Measurements from ENCODE around the gene SPINT1. TPM values are rescaled to one million over a fixed set of nuclear protein-coding genes. Genes with fewer than 3 reads are reported as not detected.
A peak's percentile ranks its signal among the peaks of the same experiment; 100 is the strongest.

Gene SPINT1, protein sequence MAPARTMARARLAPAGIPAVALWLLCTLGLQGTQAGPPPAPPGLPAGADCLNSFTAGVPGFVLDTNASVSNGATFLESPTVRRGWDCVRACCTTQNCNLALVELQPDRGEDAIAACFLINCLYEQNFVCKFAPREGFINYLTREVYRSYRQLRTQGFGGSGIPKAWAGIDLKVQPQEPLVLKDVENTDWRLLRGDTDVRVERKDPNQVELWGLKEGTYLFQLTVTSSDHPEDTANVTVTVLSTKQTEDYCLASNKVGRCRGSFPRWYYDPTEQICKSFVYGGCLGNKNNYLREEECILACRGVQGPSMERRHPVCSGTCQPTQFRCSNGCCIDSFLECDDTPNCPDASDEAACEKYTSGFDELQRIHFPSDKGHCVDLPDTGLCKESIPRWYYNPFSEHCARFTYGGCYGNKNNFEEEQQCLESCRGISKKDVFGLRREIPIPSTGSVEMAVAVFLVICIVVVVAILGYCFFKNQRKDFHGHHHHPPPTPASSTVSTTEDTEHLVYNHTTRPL
- not detected in 2 replicates for total RNA-seq (2014; rRNA removed; shearing (Covaris generic))

DNA sequence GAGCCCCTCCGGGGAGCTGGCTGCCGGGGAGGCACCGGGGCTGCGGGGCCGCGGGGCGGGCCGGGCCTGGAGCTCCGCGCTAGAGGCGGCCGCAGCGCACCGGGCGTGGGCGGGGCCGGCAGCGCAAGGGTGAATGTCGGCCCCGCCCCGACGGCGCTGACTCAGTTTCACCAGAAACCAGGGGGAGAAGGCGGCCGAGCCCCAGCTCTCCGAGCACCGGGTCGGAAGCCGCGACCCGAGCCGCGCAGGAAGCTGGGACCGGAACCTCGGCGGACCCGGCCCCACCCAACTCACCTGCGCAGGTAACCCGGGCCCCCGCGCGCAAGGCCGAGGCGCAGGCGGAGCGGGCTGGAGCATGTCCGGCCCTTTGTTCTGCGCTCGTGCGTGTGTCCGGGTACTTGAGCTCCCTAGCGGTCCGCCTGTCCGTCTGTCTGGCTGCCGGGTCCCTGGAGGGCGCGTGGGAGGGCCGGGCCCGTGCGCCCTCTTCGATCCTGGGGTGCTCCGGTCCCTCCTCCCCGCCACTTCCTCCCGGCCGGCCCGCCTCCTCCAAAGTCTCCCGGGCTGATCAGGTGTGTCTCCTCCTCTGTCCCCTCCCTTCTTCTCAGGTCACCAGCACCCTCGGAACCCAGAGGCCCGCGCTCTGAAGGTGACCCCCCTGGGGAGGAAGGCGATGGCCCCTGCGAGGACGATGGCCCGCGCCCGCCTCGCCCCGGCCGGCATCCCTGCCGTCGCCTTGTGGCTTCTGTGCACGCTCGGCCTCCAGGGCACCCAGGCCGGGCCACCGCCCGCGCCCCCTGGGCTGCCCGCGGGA is at the start of gene SPINT1:
Gene SPINT1 (plus strand): TSS at position 164 of the 811 bp plus-strand sequence. CDS start 507 bp downstream, at position 671.
- H3K27me3 ChIP-seq: no peaks in the 10 kb centered on the region
- H3K36me3 ChIP-seq: no peaks in the 10 kb centered on the region
- no peaks in the 10 kb centered on the region for H3K9me3 ChIP-seq (replicated peaks)
- no peak for DNase-seq
- no peak within 1 kb of the TSS for H3K27ac ChIP-seq
- peaks cover 20% of the 10 kb centered on the region for H3K4me1 ChIP-seq
- no peak within 1 kb of the TSS for H3K4me3 ChIP-seq

DNA sequence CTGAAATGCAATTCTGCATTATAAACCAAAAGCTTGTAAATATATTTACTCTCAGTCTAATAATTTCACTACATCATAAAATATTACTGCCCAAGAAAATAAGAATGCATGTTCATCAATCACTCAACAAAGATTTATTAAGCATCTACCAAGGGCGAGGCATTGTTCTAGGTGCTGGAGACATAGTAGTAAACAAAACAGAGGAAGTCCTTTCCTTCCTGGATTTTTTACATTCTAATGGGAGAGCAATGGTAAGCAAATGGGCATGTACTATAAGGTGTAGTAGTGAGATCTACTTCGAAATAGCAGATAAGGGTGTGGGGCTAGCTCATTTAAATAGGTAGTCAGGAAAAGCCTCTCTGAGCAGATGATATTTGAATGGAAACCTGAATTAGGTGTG is 47.8 kb upstream of the SPINT1 start:
- DNase-seq: no peak
- Histone ChIP-seq H3K9me3 (replicated peaks) (no peaks in the 10 kb centered on the region), H3K36me3 (peaks cover 2% of the 10 kb centered on the region), H3K27me3 (no peaks in the 10 kb centered on the region), H3K27ac (no peak overlapping the region), H3K4me1 (no peaks in the 10 kb centered on the region; the same call in 1 of the 2 replicates), H3K4me3 (no peak overlapping the region)

DNA sequence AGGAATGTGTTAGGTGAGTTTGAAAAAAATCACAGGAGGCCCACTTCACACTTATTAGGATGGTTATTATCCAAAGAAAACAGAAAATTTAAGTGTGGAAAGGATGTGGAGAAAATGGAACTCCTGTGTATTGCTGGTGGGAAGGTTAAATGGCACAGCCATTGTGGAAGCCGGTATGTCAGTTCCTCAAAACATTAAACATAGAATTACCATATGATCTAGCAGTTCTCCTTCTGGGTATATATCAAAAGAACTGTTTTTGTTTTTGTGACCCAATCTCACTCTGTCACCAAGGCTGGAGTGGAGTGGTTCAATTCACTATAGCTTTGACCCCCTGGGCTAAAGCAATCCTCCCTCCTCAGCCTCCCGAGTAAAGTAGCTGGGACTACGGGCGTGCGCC is 47.3 kb upstream of the SPINT1 start:
- no peak for DNase-seq
- no peak overlapping the region for H3K4me3 ChIP-seq
- no peak overlapping the region for H3K27ac ChIP-seq
- no peaks in the 10 kb centered on the region for H3K9me3 ChIP-seq (replicated peaks)
- no peaks in the 10 kb centered on the region; the same call in 1 of the 2 replicates for H3K4me1 ChIP-seq
- no peaks in the 10 kb centered on the region for H3K27me3 ChIP-seq
- peaks cover 2% of the 10 kb centered on the region for H3K36me3 ChIP-seq

DNA sequence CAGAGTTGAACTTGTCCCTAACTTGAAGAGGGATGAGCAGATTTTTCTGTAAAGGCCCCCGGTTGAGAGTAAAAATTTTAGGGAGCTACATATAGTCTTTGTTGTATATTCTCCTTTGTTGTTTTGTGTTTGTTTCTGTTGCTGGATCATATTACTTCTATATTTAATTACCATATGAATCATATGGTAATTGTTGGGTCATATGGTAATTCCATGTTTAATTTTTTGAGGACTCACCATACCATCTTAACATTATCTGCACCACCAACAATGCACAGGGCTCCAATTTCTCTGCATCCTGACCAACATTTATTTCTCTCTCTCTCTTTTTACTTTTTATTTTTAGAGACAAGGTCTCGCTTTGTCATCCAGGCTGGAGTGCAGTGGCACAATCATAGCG is 44.3 kb upstream of the SPINT1 start:
- Histone ChIP-seq H3K27me3 (no peaks in the 10 kb centered on the region), H3K27ac (no peak overlapping the region), H3K4me3 (no peak overlapping the region), H3K4me1 (no peaks in the 10 kb centered on the region), H3K9me3 (replicated peaks) (no peaks in the 10 kb centered on the region), H3K36me3 (peaks cover 2% of the 10 kb centered on the region; the same call in 1 of the 2 replicates)
- no peak for DNase-seq

DNA sequence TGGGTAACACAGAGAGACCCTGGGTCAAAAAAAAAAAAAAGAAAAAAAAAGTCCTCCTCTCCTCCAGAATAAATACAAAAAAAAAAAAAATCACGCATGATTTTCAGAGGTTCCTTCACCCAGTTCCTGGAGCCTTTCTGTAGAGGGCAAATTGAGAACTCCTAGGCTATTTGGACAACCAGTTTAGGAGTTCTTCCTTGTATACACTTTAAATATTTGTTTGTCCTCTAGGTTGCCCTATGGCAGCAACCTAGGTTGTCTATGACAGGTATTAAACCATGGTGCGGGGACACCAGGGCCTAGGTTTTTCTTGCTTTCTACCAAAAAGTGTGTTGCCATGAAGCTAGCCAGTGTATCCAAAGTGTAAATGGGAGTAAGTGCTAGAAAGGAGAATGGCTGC is 40.8 kb upstream of the SPINT1 start:
- Histone ChIP-seq H3K27ac (no peak overlapping the region), H3K4me3 (no peak overlapping the region), H3K4me1 (no peaks in the 10 kb centered on the region), H3K36me3 (no peaks in the 10 kb centered on the region), H3K9me3 (replicated peaks) (no peaks in the 10 kb centered on the region), H3K27me3 (no peaks in the 10 kb centered on the region)
- DNase-seq: no peak

DNA sequence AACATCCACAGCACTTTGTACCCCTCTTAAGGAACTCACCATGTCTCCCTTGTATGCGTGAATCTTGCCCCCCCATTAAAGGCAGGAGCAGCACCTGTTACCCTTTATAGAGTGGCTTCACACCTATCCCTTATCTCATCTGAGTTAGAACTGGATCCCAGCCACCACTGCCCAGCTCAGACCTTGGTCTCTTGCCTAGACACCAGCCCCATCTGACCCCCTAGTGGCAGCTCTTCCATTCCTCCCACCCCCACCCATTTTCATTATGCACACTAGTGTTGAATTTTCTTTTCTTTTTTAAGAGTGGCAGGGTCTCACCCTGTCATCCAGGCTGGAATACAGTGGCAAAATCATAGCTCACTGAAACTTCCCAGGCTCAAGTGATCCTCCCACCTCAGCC is 40.2 kb upstream of the SPINT1 start:
- Histone ChIP-seq H3K27me3 (no peaks in the 10 kb centered on the region), H3K4me3 (no peak overlapping the region), H3K36me3 (no peaks in the 10 kb centered on the region), H3K27ac (no peak overlapping the region), H3K9me3 (replicated peaks) (no peaks in the 10 kb centered on the region), H3K4me1 (no peaks in the 10 kb centered on the region)
- DNase-seq: no peak

DNA sequence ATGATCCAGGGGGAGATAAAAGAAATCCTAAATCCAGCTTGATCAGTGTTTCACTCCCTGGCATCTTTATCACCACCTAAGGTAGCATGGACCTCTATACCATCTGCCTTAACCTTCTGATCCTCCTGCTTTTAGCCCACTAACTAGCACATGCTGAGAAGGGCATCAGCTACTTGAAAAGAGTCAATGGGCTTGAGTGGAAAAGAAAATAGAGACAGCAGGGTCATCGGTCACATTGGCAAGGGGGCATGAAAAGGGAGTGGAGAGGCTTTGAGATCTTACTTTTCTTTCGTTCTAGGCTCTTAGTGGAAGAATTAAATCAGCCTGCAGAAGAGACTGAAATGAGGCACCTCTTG is 37.2 kb upstream of the SPINT1 start:
- H3K4me3 ChIP-seq: peak overlapping the region; percentile 89
- no peaks in the 10 kb centered on the region for H3K4me1 ChIP-seq

DNA sequence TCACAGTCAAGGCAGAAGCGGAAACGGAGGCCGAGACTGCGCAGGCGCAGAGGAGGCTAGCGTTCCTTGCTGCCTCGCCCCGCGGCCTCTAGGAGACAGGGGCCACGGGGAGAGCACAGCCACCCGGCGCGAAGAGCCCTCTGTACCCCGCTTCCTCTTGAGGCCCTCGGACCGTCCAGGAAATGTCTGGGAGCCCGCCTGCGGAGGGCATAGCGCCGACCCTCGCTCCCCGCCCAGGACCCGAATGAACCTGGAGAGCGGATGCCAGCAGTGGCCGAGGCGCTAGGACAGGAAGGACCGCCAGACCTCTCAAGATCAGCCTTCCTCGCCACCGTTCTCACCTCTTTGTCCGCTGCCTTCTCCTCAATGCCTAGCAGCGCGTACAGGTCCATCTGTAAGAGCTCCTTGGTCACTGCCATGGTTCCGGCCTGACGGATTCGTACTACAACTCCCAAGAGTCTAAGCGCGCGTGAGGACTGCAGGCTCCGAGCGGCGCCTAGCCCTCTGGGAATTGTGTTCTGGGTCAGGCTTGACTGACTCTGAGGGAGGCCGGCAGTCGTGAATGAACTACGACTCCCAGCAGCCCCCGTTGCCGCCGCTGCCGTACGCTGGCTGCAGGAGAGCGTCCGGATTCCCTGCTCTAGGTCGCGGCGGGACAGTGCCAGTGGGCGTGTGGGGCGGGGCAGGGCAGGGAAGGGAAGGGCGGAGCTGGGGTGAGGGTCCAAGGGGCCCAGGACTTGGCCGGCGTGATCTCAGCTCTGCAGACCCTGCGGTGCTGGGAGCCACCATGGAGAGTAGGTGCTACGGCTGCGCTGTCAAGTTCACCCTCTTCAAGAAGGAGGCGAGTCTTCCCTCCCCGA is 36.6 kb upstream of the SPINT1 start, which contains the start of the genes DNAJC17 and ZFYVE19:
Gene DNAJC17 (minus strand): TSS at position 446 of the 860 bp plus-strand sequence. CDS start 27 bp downstream, at position 419.
Gene ZFYVE19 (plus strand): TSS at position 62 of the 860 bp plus-strand sequence. CDS start 501 bp downstream, at position 563.
- Histone ChIP-seq H3K9me3 (replicated peaks) (no peaks in the 10 kb centered on the region), H3K27ac (peak within 1 kb of the TSS; percentile 76), H3K36me3 (no peaks in the 10 kb centered on the region), H3K4me3 (peak within 1 kb of the TSS; percentile 89), H3K4me1 (no peaks in the 10 kb centered on the region), H3K27me3 (no peaks in the 10 kb centered on the region)
- peak; percentile 99 for DNase-seq

More for the DNA sequence above, 37.2 kb upstream of the SPINT1 start:
- Histone ChIP-seq H3K36me3 (no peaks in the 10 kb centered on the region), H3K27ac (peak overlapping the region; percentile 76), H3K27me3 (no peaks in the 10 kb centered on the region), H3K9me3 (replicated peaks) (no peaks in the 10 kb centered on the region)
- no peak for DNase-seq

DNA sequence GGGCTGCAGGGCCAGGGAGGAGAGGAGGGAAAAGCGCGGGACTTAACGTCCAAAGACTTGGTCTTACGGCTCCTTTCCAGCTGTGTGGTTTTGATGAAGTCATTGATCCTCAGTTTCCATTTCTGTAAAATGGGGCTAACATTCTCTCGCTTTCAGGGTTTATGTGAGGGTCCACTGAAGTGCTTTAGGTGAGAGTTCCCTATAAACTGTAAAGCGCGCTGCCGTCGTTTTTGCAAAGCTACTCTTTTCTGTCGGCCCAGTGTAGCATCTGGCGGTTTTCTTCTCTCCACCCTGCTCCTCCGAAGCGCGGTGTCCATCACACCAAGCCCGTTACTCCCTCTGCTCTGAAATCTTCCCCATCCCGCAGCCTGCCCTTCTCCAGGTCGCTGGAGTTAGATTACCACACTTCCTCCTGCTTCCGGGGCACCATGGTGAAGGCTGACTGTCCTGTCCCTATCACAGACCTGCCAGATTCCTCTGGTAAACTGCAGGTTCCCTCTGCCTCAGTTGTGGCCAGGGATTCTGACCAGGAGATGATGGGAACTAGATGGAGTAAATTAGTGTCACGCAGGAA is 35.9 kb upstream of the SPINT1 start:
- Histone ChIP-seq H3K9me3 (replicated peaks) (no peaks in the 10 kb centered on the region), H3K4me3 (peak overlapping the region; percentile 89), H3K4me1 (no peaks in the 10 kb centered on the region), H3K27ac (no peak overlapping the region; the same call in 1 of the 2 replicates), H3K27me3 (no peaks in the 10 kb centered on the region), H3K36me3 (no peaks in the 10 kb centered on the region)
- DNase-seq: no peak

DNA sequence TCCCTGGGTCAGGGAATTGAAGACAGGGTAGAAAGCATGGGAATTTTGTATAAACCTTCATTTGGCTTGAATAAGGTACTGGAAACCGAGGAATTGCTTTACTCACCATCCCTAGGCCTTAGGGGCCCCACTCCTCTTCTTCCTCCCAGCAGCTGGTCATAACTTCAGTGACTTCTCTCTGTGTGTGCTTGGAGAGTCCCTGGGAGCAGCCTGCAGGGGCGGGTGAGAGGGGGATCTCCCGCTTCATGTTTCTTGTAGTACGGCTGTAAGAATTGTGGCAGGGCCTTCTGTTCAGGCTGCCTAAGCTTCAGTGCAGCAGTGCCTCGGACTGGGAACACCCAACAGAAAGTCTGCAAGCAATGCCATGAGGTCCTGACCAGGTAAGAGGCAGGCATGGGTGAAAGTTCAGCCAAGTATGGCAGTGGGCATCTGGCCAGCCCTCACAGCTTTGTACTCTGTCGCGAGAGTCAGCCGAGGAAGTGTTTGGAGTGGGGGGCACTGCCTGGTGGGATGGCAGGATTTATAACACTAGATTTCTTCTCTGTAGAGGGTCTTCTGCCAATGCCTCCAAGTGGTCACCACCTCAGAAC is 34.9 kb upstream of the SPINT1 start:
- H3K9me3 ChIP-seq (replicated peaks): no peaks in the 10 kb centered on the region
- no peak overlapping the region for H3K27ac ChIP-seq
- H3K4me3 ChIP-seq: no peak overlapping the region
- no peaks in the 10 kb centered on the region for H3K27me3 ChIP-seq
- DNase-seq: no peak
- H3K4me1 ChIP-seq: no peaks in the 10 kb centered on the region
- no peaks in the 10 kb centered on the region for H3K36me3 ChIP-seq

DNA sequence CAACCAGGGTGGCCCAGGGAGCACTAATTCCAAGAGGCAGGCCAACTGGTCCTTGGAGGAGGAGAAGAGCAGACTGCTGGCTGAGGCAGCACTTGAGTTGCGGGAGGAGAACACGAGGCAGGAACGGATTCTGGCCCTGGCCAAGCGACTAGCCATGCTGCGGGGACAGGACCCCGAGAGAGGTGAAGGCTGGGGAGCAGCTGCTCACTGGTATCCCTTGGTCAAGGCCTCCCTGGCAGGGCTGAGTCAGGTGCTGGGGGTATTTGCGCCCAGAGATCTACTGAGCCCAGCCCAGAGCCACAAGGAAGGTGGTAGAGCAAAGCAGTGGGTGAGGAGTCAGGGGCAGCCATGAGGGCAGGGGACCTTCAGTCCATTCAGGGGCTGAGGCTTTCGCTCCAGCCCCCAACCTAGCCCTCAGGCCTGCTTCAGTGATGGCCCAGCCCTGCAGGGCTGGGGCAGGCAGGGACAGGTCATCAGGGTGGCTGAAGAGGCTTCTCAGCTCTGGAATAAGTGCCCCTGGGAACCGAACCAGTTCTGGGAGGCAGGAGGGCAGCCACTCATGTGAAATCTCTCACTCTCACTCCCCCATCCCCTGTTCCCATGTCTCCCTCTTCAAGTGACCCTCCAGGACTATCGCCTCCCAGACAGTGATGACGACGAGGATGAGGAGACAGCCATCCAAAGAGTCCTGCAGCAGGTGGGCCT is 31.0 kb upstream of the SPINT1 start:
- Histone ChIP-seq H3K27ac (no peak overlapping the region), H3K27me3 (no peaks in the 10 kb centered on the region), H3K36me3 (no peaks in the 10 kb centered on the region), H3K9me3 (replicated peaks) (no peaks in the 10 kb centered on the region), H3K4me3 (no peak overlapping the region), H3K4me1 (peaks cover 7% of the 10 kb centered on the region)
- no peak for DNase-seq

DNA sequence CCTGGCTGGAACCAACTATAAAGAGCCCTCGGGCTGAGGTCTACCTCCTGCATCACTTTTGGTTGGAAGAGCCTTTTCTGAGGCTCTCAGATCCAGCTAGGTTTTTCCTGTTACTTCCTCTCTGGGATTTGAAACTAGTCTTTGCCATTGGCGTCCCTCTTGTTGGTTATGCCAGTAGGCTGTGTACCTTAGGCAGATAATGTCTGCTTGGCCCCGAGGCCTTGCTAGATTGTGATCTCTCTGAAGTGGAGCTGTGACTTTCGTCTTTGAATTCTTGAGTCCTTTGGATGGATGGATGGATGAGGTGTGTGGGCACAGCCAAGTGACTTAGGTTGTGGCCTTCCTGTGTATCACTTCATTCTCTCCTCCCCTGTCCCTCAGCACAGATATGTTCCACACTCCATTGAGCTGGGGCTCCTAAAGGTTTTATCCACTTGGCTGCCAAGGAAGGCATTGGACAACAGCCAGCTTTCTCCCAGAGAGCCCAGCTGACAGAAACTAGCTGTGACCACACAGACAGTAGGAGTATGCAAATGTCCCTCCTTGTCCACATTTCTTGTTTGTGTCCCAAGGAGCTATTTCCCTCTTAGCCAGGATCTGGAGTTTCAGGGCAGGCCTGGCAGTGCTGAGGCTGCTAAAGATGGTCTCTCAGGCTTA is 28.7 kb upstream of the SPINT1 start:
- Histone ChIP-seq H3K9me3 (replicated peaks) (no peaks in the 10 kb centered on the region), H3K27ac (no peak overlapping the region), H3K4me1 (peaks cover 7% of the 10 kb centered on the region), H3K4me3 (no peak overlapping the region), H3K27me3 (no peaks in the 10 kb centered on the region), H3K36me3 (no peaks in the 10 kb centered on the region)
- DNase-seq: peak; percentile 40 to 67

DNA sequence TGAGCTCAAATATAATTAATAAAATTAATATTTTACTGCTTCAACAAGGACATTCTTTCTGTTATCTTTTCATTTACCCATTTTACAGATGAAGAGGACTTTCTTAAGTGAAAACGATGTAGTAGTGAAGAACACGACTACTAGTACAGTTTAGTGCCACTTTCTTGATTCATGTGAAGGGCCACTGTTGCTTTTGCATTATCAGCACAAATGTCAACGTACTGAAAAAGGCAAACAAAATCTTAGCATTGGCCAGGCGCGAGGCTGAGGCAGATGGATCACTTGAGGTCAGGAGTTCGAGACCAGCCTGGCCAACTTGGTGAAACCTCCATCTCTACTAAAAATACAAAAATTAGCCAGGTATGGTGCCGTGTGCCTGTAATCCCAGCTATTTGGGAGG is 24.8 kb upstream of the SPINT1 start:
- Histone ChIP-seq H3K4me3 (no peak overlapping the region), H3K36me3 (no peaks in the 10 kb centered on the region), H3K27ac (no peak overlapping the region), H3K27me3 (no peaks in the 10 kb centered on the region), H3K4me1 (peaks cover 7% of the 10 kb centered on the region), H3K9me3 (replicated peaks) (no peaks in the 10 kb centered on the region)
- no peak for DNase-seq

All from SJCRH30 (cell line).